HepG2 (cell line): ENCODE data around the gene RAB40C. TPM values are rescaled to one million over a fixed set of nuclear protein-coding genes. Genes with fewer than 3 reads are reported as not detected.

ENCODE experiments used
- ARID2 ChIP-seq: sonication (generic); formaldehyde crosslinking; IDR thresholded peaks from 2 replicates; pipeline ENCODE4 v1.8.1; 2022; ENCODE audit warnings: mild to moderate bottlenecking, missing genetic modification reagents, borderline replicate concordance
- ELF4 ChIP-seq: sonication (generic); formaldehyde crosslinking; IDR thresholded peaks from 2 replicates; pipeline ENCODE4 v1.5.0; 2020; ENCODE audit warnings: missing genetic modification reagents, mild to moderate bottlenecking, moderate library complexity, borderline replicate concordance
- HDAC1 ChIP-seq: sonication (generic); formaldehyde crosslinking; IDR thresholded peaks from 2 replicates; pipeline ENCODE4 v1.5.1; 2020; ENCODE audit warnings: mild to moderate bottlenecking, missing genetic modification reagents
- IKZF4 ChIP-seq: sonication (generic); formaldehyde crosslinking; IDR thresholded peaks from 2 replicates; pipeline ENCODE4 v1.5.1; 2020; ENCODE audit warnings: borderline replicate concordance, mild to moderate bottlenecking, low read depth, missing genetic modification reagents; ENCODE audit errors: not compliant biosample characterization
- ISX ChIP-seq: sonication (generic); formaldehyde crosslinking; conservative IDR thresholded peaks from 2 replicates; pipeline ENCODE4 v1.5.0; 2020; ENCODE audit warnings: missing genetic modification reagents
- MED1 ChIP-seq: sonication (generic); formaldehyde crosslinking; IDR thresholded peaks from 2 replicates; pipeline ENCODE4 v1.4.0; 2020; ENCODE audit warnings: missing genetic modification reagents
- MTF2 ChIP-seq: sonication (generic); formaldehyde crosslinking; IDR thresholded peaks from 2 replicates; pipeline ENCODE4 v1.5.0; 2020; ENCODE audit warnings: missing genetic modification reagents, borderline replicate concordance
- POLR2AphosphoS2 ChIP-seq: IDR thresholded peaks from 2 replicates; pipeline ENCODE4 v1.6.1; 2011; ENCODE audit warnings: low read depth, low read length, improper control_type of control experiment
- U2AF2 ChIP-seq: fragments of 200-400 bp; formaldehyde crosslinking; IDR thresholded peaks from 2 replicates; pipeline ENCODE4 v1.6.1; 2017; ENCODE audit warnings: low read depth, mild to moderate bottlenecking, low read length
- ZBTB37 ChIP-seq: sonication (generic); formaldehyde crosslinking; IDR thresholded peaks from 2 replicates; pipeline ENCODE4 v1.4.0; 2020; ENCODE audit warnings: mild to moderate bottlenecking, missing genetic modification reagents
- ZBTB49 ChIP-seq: sonication (generic); formaldehyde crosslinking; IDR thresholded peaks from 2 replicates; pipeline ENCODE4 v1.4.0; 2020; ENCODE audit warnings: missing genetic modification reagents, borderline replicate concordance
- ZKSCAN8 ChIP-seq: IDR thresholded peaks from 2 replicates; pipeline ENCODE4 v1.6.1; 2016; ENCODE audit warnings: borderline replicate concordance, missing genetic modification reagents, missing compliant biosample characterization
- ZNF652 ChIP-seq: IDR thresholded peaks from 2 replicates; pipeline ENCODE4 v1.6.1; 2016; ENCODE audit warnings: low read depth, borderline replicate concordance
- ZNF710 ChIP-seq: sonication (generic); formaldehyde crosslinking; IDR thresholded peaks from 2 replicates; pipeline ENCODE4 v1.5.0; 2020; ENCODE audit warnings: mild to moderate bottlenecking, missing genetic modification reagents, borderline replicate concordance
- ZNF746 ChIP-seq: sonication (generic); formaldehyde crosslinking; IDR thresholded peaks from 2 replicates; pipeline ENCODE4 v1.8.0; 2022; ENCODE audit warnings: mild to moderate bottlenecking, missing genetic modification reagents
- ZSCAN5A ChIP-seq: sonication (generic); formaldehyde crosslinking; IDR thresholded peaks from 2 replicates; pipeline ENCODE4 v1.8.0; 2022; ENCODE audit warnings: mild to moderate bottlenecking, missing genetic modification reagents, borderline replicate concordance
- ZXDC ChIP-seq: sonication (generic); formaldehyde crosslinking; IDR thresholded peaks from 2 replicates; pipeline ENCODE4 v1.5.0; 2020; ENCODE audit warnings: mild to moderate bottlenecking, missing genetic modification reagents
- polyA plus RNA-seq, 8 experiments: library from polyadenylated mRNA; depleted of rRNA in 3 of 8; stranded (reverse) in 7 of 8; unstranded in 1 of 8; fragments of >200 nt; fragmentation: Illumina TruSeq in 4 of 8; extraction: Trizol in 4 of 8; gene quantifications; 2 replicates each; pipeline versions ENCODE4 v1.2.1 to v1.2.3, GENCODE V29; 2011 to 2016; ENCODE audit warnings: low read depth in 4 of 8, missing spikeins in 1 of 8, mixed read lengths in 1 of 8; ENCODE audit not compliant: insufficient read depth in 1 of 8
- total RNA-seq, 5 experiments: library from RNA; depleted of rRNA; stranded (reverse); fragments of >200 nt; fragmentation: Illumina TruSeq; extraction: Trizol; gene quantifications; 2 replicates each; pipeline ENCODE4 v1.2.3, GENCODE V29; 2016; ENCODE audit warnings: low read depth in 1 of 5

RAB40C gene
- total and polyA plus RNA-seq, 2 of the 13 experiments (the other 11 are each of a cell fraction or from before 2014, with no cell fraction given), result 7.7 to 11.5 TPM

- peak; percentile 85 for TF ChIP-seq MED1 (CRISPR knock-in tag)
- no peak for TF ChIP-seq ZBTB49
- no peak for TF ChIP-seq U2AF2
- no peak for TF ChIP-seq ZNF652 (CRISPR knock-in tag)
- TF ChIP-seq ZXDC (CRISPR knock-in tag), result no peak
- no peak; the same call in 1 of the 2 replicates for TF ChIP-seq POLR2AphosphoS2
- no peak for TF ChIP-seq ZKSCAN8
- no peak for TF ChIP-seq ZBTB37 (CRISPR knock-in tag)
- TF ChIP-seq ZNF746 (CRISPR knock-in tag), result peak; percentile 52; the same call in 1 of the 2 replicates
- 0 out of 2 replicates have a peak, but pooled peaks have one; percentile 28 for TF ChIP-seq ISX (CRISPR knock-in tag)
- peak; percentile 83; the same call in 1 of the 2 replicates for TF ChIP-seq ZNF710 (CRISPR knock-in tag)
- no peak; the same call in 1 of the 2 replicates for TF ChIP-seq ZSCAN5A (CRISPR knock-in tag)
- peak; percentile 98 for TF ChIP-seq HDAC1 (CRISPR knock-in tag)
- peak; percentile 60; the same call in 1 of the 2 replicates for TF ChIP-seq ELF4 (CRISPR knock-in tag)
- TF ChIP-seq ARID2, result peak; percentile 86; the same call in 1 of the 2 replicates
- no peak; the same call in 1 of the 2 replicates for TF ChIP-seq MTF2 (CRISPR knock-in tag)
- TF ChIP-seq IKZF4 (CRISPR knock-in tag), result no peak
Measured at GRCh38 chr16:648781-649589, 59.1 kb downstream of the RAB40C start, which contains the start of gene WDR90 (continued).
